Ecto neural progenitor cell (in vitro differentiated cells): ENCODE results near the gene ORC2.

Experiments
- DNase-seq: peaks from one replicate; pipeline ENCODE4 v3.0.0-alpha.2; 2018; ENCODE audit warnings: low spot score

The ORC2 gene

DNA sequence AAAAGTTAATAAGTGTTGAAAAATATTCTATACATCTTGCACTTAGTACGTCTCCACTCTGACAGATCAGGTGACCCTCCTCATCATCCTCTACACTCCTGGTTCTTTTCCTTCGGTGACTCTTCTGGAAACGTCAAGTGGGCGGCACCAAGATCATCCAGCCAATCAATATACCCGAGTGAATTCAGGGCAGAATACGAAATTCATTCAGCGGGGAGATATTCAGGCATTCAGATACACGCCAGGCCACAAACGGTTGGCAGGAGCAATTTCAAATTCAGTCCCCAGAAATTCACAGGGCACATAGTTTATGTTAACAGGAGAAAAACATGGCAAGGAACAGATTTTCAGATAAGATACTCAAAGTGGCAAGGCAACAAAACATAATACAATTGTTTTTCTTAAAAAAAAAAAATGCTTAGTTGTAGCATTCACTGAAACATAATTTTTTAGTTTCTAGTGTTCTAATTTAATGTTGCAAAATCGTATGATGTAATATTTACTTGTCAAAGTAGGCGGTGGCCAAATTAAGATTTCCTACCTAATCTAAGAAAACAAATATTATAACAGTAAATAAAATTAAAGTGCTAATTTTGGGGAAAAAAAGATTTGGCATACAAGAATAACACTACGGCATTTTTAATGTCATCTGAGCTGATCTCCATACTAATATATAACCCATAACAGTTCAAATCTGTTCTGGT is 103.2 kb downstream of the ORC2 start:
- no peak for DNase-seq
